COLO829 (cell line): ENCODE data around the gene NDUFA13.

Experiments
- DNase-seq: peaks from one replicate; pipeline ENCODE4 v3.0.0; 2012; ENCODE audit warnings: low spot score

The NDUFA13 gene

DNA sequence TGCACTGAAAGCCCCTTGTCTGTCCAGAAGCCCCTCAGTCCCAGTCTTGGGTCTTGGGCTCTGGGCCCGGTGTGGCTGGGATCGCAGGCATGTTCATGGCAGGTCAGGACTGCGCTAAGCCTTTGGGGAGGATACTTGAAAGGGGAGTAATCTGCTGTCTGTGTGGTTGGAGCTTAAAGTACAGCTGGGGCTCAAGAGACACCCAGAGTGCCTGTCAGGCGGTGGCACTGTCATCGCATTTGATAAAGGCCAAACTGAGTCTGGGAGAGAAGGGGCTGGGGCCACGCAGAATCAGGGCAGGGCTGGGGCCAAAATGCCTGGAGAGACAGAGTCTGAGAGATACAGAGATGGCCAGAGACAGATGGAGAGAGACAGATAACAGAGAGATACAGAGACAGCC lies 17.8 kb downstream of the NDUFA13 start:
- DNase-seq = no peak

DNA sequence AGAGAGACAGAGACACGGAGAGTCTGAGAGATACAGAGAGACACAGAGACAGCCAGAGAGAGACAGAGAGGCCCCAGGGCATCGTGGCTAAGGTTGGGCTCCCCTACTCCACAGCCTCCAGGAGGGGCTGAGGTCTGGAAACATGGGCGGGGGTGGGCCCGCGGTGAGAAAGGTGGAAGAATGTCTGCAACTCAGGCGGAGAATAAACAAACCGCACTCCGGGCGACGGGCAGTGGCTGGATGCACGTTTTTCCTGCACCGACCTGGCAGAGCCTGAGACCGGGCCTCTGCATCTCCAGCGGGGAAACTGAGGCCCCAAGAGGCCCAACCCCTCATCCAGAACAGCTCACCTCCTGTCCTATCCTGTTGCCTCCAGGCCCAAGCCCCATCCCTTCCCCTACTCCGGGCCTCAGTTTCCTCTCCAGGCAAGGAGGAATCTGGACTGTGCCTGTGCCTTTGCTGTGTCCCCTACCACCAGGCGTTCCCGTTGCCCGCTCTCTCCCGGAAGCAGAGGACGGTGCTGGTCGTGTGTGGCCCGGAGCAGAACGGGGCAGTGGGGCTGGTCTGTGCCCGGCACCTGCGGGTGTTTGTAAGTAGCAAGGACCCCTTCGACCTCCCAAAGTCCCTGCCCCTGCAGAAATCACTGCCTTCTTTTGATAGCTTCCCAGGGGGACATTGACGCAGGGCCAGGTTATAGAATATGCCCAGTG lies 18.7 kb downstream of the NDUFA13 start:
- no peak for DNase-seq

DNA sequence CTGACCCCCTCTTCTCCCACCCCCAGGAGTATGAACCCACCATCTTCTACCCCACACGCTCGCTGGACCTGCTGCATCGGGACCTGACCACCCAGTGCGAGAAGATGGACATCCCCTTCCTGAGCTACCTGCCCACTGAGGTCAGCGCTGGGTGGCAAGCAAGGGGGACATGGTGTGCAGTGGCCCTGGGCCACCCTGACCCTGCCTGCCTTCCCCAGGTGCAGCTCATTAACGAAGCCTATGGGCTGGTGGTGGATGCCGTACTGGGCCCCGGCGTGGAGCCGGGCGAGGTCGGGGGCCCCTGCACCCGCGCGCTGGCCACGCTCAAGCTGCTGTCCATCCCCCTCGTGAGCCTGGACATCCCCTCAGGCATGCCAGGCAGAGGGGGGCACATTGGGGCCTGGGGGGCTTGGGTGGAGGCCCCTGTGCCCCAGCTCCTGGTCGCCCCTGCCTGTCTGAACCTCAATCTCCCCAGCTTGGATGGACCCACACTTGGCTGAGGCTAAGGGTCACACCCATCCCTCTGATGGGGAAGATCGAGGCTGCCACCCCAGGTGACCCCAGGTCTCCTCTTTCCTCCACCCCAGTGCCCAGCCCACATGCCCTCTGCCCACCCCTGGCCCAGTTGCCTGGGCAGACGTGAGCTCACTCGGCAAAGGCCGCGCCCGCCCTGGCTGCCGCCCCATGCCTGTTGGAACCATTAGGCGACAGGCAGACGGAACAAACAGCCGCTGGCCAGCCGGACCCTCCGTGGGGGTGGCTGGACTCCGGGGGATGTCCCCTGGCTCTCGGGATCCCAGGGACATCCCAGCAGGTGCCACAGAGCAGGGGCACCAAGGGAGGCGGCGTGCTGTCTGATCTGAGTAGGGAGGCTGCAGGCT lies 19.5 kb downstream of the NDUFA13 start:
- no peak for DNase-seq

DNA sequence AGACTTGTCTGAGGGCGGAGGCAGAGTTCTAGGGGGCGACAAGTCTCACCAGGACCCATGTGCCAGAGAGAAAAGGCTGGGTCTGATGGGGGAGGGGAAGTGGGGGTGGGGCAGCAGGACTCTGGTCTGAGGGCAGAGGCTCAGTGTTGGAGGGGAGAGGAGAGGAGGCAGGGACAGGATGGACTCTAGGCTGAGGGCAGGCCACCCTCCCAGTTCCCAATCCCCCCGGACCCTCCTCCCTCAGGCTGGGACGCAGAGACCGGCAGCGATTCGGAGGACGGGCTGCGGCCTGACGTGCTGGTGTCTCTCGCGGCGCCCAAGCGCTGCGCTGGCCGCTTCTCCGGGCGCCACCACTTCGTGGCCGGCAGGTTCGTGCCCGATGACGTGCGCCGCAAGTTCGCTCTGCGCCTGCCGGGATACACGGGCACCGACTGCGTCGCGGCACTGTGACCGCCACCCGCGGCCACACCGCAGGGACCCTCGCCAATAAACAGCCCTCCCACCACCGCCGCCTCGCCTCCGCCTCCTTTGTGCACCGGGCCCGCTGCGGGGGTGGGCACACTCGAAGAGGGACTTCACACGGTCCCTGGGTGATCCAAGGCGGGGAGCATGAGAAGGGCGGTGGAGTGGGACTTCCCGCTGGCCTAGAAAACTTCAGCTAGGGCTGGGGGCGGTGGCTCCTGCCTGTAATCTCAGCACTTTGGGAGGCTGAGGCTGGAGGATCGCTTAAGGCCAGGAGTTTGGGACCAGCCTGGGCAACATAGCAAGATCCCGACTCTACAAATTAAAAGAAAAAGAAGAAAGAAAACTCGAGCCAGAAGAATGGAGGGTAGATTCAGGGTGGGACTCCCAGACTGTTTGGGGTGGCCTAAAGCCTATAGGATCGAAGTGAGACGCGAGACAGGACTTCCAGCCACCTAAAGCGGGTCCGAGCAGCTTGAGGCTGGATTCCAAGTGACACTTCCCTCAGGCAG lies 21.3 kb downstream of the NDUFA13 start:
- DNase-seq = no peak

DNA sequence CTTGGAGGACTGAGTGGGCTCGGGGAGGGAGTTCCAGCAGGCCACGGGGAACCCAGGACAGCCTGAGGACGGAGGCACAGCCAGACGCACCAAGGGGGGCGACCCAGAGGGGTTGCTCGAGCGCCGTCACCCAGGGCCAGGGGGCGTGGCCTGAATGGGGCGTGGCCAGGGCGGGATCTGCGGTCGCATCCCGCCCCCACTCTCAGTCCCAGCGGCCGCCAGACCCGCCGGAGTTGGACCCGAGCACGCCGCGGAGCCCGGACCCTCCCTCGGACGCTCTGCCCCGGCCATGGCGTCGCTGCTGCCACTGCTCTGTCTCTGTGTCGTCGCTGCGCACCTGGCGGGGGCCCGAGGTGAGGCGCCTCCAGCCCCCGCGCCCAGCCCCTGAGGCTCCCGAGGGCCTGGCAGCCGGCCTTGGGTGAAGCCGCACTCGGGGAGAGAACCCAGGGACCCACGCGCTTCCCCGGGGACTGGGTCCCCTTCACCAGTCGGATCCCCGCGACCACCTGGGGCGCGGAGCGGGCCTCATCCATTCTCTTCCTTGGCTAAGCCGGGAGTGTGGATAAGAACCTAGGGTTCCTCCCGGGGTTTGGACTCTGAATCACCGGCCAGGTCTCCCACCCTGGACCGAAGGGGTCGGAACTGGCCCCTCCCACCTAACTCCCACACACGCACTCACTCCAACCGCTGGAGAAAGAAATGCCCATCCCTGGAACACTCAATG lies 22.2 kb downstream of the NDUFA13 start, which contains the start of gene CILP2:
CILP2 (plus strand) TSS at position 205 of the 724 bp plus-strand sequence; CDS start at position 290, 85 bp downstream.
- DNase-seq = no peak

DNA sequence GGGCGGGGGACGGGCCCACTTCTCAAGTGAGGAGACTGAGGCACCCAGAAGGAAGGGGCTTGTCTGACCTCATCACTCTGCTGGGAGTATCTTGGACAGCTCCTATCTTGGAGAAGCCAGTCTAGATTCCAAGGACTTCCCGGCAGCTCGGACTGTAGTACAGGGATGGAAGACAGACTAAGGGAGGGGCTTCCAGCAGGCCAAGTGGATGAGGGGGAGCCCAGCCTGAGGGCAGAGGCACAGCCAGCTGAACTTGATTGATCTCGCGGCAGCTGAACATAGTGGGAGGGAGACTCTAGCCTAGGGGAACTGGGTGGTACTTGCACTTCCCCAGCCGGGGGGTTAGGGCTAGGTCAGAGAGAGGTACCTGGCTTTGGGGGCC lies 22.8 kb downstream of the NDUFA13 start:
- DNase-seq = no peak

DNA sequence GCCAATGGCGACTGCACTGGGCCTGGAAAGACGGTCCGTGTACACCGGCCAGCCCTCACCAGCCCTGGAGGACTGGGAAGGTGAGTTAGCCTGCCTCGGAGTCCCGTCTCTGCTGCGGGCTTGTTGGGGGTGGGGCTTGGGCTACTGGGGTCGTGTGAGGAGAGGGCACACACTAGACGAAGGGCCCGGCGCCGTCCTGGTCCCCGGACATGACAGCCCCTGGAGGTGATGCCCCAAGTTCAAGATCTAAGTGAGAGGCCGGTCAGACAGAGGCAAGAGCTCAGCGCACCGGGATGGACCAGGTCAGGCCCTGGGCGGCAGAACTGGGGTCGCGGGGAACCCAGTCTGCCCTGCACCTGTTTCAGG lies 23.7 kb downstream of the NDUFA13 start:
- no peak for DNase-seq

DNA sequence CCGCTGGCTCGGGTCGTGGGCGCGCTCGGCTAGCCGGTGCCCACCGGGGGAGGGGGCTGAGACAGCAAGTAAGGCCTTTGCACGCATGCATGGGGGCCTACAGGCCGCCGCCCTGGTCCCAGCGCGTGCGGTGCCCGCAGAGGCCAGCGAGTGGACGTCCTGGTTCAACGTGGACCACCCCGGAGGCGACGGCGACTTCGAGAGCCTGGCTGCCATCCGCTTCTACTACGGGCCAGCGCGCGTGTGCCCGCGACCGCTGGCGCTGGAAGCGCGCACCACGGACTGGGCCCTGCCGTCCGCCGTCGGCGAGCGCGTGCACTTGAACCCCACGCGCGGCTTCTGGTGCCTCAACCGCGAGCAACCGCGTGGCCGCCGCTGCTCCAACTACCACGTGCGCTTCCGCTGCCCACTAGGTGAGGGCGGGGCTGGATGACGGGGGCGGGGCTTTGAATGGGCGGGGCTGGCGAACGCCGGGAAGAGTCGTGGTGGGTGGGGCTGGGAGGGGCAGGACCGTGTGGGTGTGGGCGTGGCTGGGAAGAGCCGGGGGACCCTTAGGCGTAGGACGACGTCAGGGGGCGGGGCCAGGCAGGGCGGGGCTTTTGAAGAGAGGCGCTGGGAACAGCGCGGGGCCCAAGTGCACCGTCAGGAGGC lies 24.2 kb downstream of the NDUFA13 start:
- peak; percentile 80 for DNase-seq

DNA sequence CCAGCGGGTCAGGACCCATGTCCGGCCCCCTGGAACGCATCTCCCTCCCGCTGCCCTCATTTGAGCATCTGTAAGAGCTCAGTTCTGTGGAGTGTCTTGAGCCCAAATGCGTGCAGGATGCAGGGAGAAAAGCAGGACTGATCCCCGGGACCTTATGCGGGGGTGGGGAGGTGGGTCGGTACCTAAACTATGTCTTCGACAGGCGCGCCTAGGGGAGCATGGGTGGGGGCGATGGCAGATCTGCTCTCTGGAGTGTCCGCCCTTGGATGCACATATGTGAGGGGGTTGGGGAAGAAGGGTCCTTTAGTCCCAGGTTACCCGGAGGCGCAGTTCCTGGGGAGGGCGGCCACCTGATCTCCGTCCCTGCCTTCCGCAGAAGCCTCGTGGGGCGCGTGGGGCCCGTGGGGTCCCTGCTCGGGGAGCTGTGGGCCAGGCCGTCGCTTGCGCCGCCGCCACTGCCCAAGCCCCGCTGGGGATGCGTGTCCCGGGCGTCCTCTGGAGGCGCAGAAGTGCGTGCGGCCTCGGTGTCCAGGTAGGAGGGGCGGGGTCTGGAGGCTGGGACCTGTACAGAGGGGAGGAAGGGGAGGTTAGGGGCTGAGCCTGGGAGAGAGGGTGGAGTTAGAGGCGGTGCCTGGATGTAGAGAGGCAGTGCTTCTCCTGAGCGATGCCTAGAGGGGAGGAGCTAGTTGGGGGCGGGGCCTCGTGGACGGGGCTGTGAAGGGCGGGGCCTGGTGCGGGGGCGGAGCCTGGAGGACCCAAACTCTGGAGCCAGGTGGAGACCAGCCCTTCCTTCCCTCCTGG lies 24.9 kb downstream of the NDUFA13 start:
- peak; percentile 82 for DNase-seq

DNA sequence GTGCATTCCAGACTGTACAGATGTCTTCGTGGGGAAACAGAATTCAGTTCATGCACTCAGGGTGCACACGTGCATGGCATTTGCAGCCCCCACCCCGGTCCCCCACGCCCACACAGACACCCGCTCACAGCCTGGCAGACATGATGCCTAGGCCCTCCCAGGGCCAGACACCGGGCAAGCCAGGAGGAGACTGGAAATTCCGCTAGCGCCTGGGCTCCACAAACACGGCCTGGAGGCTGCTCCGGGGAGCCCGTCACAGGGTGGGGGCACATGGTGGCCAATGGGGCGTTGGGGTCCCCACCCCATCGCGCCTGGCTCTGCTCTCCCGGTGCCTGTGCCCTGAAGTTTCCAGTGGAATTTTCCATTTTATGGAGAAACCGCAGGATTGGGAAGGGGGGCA lies 25.6 kb downstream of the NDUFA13 start:
- DNase-seq = no peak

DNA sequence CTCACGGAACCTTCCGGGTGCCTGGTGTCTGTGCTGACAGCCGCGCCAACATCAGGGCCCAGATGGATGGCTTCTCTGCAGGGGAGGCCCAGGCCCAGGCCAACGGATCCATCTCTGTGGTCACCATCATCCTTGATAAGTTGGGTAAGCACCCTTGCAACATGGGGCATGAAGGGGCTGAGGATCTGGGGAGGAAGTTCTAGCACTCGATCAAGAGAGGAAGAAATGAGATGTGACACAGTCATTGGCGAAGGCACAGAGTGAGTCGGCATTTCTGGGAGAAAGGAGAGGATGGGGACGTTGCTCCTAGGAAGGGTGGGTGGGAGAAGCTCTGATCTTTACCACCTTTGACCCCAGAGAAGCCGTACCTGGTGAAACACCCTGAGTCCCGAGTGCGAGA lies 26.5 kb downstream of the NDUFA13 start:
- DNase-seq = no peak

DNA sequence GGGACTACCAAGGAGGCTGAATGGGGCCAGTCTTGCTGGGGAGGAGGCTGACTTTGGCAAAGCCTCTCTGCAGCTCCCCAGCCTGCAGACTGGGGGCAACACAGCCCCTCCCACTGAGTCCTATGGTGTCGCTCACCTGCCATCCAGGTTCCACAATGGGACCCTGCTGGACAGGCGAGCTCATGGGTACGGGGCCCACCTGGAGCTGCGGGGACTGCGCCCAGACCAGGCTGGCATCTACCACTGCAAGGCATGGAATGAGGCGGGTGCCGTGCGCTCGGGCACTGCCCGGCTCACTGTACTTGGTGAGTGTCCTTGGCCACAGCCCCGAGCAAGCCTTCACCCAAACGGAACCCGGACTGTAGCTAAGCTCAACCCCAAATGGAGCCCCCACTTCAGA lies 27.1 kb downstream of the NDUFA13 start:
- no peak for DNase-seq

DNA sequence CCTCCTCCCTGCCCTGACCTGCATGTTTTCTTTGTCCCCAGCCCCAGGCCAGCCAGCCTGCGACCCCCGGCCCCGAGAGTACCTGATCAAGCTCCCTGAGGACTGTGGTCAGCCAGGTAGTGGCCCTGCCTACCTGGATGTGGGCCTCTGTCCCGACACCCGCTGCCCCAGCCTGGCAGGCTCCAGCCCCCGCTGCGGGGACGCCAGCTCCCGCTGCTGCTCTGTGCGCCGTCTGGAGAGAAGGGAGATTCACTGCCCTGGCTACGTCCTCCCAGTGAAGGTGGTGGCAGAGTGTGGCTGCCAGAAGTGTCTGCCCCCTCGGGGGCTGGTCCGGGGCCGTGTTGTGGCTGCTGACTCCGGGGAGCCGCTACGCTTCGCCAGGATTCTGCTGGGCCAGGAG lies 27.6 kb downstream of the NDUFA13 start:
- DNase-seq = no peak

DNA sequence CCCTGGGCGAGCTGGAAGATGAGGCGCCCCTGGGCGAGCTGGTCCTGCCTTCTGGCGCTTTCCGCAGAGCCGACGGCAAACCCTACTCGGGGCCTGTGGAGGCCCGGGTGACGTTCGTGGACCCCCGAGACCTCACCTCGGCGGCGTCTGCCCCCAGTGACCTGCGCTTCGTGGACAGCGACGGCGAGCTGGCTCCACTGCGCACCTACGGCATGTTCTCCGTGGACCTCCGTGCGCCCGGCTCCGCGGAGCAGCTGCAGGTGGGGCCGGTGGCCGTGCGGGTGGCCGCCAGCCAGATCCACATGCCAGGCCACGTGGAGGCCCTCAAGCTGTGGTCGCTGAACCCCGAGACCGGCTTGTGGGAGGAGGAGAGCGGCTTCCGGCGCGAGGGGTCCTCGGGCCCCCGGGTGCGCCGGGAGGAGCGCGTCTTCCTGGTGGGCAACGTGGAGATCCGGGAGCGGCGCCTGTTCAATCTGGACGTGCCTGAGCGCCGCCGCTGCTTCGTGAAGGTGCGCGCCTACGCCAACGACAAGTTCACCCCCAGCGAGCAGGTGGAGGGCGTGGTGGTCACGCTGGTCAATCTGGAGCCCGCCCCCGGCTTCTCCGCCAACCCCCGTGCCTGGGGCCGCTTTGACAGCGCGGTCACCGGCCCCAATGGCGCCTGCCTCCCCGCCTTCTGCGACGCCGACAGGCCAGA lies 28.4 kb downstream of the NDUFA13 start:
- DNase-seq = no peak

DNA sequence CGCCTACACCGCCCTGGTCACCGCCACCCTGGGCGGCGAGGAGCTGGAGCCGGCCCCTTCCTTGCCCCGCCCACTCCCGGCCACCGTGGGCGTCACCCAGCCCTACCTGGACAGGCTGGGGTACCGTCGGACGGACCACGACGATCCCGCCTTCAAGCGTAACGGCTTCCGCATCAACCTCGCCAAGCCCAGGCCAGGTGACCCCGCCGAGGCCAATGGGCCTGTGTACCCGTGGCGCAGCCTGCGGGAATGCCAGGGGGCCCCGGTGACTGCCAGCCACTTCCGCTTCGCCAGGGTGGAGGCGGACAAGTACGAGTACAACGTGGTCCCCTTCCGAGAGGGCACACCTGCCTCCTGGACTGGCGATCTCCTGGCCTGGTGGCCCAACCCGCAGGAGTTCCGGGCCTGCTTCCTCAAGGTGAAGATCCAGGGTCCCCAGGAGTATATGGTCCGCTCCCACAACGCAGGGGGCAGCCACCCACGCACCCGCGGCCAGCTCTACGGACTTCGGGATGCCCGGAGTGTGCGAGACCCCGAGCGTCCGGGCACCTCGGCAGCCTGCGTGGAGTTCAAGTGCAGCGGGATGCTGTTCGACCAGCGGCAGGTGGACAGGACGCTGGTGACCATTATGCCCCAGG lies 29.0 kb downstream of the NDUFA13 start:
- DNase-seq = no peak

DNA sequence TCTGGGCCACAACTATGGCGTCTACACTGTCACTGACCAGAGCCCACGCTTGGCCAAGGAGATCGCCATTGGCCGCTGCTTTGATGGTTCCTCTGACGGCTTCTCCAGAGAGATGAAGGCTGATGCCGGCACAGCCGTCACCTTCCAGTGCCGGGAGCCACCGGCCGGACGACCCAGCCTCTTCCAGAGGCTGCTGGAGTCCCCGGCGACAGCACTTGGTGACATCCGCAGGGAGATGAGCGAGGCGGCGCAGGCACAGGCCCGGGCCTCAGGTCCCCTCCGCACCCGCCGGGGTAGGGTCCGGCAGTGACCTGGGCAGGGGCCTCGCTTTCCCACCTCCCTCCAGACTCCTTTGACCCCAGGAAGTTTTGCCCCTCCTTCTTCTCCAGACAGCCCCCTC lies 29.7 kb downstream of the NDUFA13 start:
- DNase-seq = no peak

DNA sequence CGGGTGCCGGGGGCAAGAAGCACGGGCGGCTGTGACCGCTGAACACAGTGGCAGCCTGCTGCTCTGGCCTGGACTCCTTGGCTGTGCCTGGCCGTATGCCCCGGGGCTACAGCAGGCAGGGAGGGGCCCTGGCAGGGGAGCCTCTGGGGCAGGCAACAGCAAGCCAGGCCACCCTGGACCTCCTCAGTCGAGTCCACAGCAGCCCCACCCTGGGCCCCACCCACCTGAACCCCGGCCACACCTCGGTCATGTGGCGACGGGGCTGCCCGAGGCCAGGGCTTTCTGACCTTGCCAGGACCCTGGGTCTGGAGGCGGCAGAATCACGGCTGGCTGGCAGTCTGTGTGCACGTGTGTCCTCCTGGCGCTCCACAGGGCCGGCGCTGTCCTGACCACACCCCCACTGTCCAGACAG lies 30.7 kb downstream of the NDUFA13 start:
- DNase-seq = no peak

DNA sequence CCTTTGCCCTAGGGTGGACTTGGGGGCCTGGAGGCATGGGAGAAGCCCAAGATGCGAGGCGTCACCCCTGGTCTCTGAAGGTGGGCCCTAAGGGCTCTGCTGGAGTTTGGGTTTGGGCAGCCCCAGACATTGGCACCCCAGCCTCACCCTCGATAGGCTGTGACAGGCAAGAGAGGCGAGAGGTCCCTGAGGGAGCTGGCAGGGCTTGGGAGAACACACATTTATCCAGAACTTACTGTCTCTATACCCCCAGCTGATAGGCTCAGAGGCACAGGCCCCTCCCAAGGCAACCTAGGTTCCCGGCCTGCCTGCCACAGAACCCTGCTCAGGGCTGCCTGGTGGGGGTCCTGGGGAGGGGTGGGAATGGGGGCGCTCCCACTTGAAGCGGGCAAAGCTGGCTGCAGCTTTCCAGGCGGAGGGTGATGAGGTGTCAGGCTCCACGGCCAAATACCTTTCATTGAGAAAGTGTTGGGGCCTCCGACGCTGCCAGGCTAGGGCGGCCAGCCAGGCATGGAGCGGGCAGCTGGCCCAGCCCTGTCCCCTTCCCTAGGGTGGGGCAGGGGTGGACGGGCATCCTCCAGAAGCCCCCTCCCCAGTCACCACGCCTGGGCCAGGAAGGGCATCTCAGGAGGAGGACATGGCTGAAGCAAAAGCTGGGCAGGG lies 31.8 kb downstream of the NDUFA13 start:
- DNase-seq = no peak
